HG03520 (cell line): ENCODE data around the gene TBC1D1.

Source experiments
- ATAC-seq: cut with Tn5 transposase; IDR thresholded peaks from one replicate; pipeline ENCODE4 v1.9.1; 2021; ENCODE audit warnings: mild to moderate bottlenecking, moderate library complexity; ENCODE audit not compliant: unreplicated experiment

Gene TBC1D1

GRCh38 chr4:38140643-38141203, 249.8 kb downstream of the TBC1D1 start:
- no peak for ATAC-seq

GRCh38 chr4:38141808-38142500, 251.1 kb downstream of the TBC1D1 start:
- no peak for ATAC-seq

- no peak for ATAC-seq
Observed at GRCh38 chr4:38144031-38144430, 253.1 kb downstream of the TBC1D1 start.

- ATAC-seq = no peak
Observed at GRCh38 chr4:38145033-38145678, 254.3 kb downstream of the TBC1D1 start.

- no peak for ATAC-seq
Observed at GRCh38 chr4:38145741-38146140, 254.9 kb downstream of the TBC1D1 start.

GRCh38 chr4:38146383-38146782, 255.5 kb downstream of the TBC1D1 start:
- no peak for ATAC-seq

- ATAC-seq = no peak
Observed at GRCh38 chr4:38149472-38149996, 258.6 kb downstream of the TBC1D1 start.

GRCh38 chr4:38149997-38150671, 259.2 kb downstream of the TBC1D1 start:
- no peak for ATAC-seq

GRCh38 chr4:38150766-38151165, 259.9 kb downstream of the TBC1D1 start:
- no peak for ATAC-seq

- ATAC-seq = no peak
Observed at GRCh38 chr4:38151873-38152272, 261.0 kb downstream of the TBC1D1 start.

- ATAC-seq = no peak
Observed at GRCh38 chr4:38152305-38152704, 261.4 kb downstream of the TBC1D1 start.

- ATAC-seq = no peak
Observed at GRCh38 chr4:38152721-38153386, 262.0 kb downstream of the TBC1D1 start.

GRCh38 chr4:38153387-38153760, 262.5 kb downstream of the TBC1D1 start:
- ATAC-seq = no peak

- ATAC-seq = no peak
Observed at GRCh38 chr4:38154252-38154651, 263.4 kb downstream of the TBC1D1 start.

- no peak for ATAC-seq
Observed at GRCh38 chr4:38154681-38155588, 264.1 kb downstream of the TBC1D1 start.

- no peak for ATAC-seq
Observed at GRCh38 chr4:38155589-38156294, 264.9 kb downstream of the TBC1D1 start.

- ATAC-seq = no peak
Observed at GRCh38 chr4:38157592-38157991, 266.7 kb downstream of the TBC1D1 start.

GRCh38 chr4:38160487-38161207, 269.8 kb downstream of the TBC1D1 start:
- peak; percentile 91 for ATAC-seq
